HepG2 (cell line): Measurements from ENCODE around the gene NKAIN2. TPM values are rescaled to one million over a fixed set of nuclear protein-coding genes. Genes with fewer than 3 reads are reported as not detected.

Source experiments
- ATAC-seq: fragments of 200-7000 bp; cut with Tn5 transposase; 3 replicates; pipeline ENCODE4 v1.9.1; 2020; ENCODE audit warnings: mild to moderate bottlenecking, moderate library complexity
- BruUV-seq: library from RNA; stranded (reverse); fragments of 400-500 nt; replicated peaks from 2 replicates; lab custom pipeline; 2021; lab: Mats Ljungman, UMichigan
- CTCF ChIA-PET: fragments of 300-600 bp; formaldehyde crosslinking; extraction: SDS; loops from one replicate; lab custom pipeline; 2021; ENCODE audit warnings: low total read pairs, inconsistent platforms, low intra/inter-chr PET ratio; lab: Yijun Ruan, JAX
- POLR2A ChIA-PET: fragments of 350-600 bp; sonication (Branson Sonifier 250); formaldehyde crosslinking; loops from one replicate; lab custom pipeline; 2020; ENCODE audit warnings: antibody characterized with exemption, inconsistent platforms; lab: Yijun Ruan, JAX
- DNase-seq: peaks from one replicate; pipeline ENCODE4 v3.0.0-alpha.2; 2015; ENCODE audit warnings: low spot score
- FAIRE-seq: peaks from 3 replicates; lab custom pipeline; 2011; peaks lifted over from hg19 to GRCh38; lab: Jason Lieb, UNC
- H2AFZ ChIP-seq: one replicate; pipeline ENCODE4 v1.6.1; 2011; ENCODE audit warnings: low read length, inconsistent platforms
- H3K27ac ChIP-seq: fragments of 300-600 bp; 3 replicates; pipeline ENCODE4 v1.8.0; 2011; ENCODE audit warnings: mixed run types, mild to moderate bottlenecking, mixed read lengths, low read length, inconsistent platforms; ENCODE audit not compliant: insufficient read depth; ENCODE audit errors: extremely low read length
- H3K27me3 ChIP-seq, 2 experiments: fragments of 200-600 bp in 1 of 2; 2 replicates in 1 of 2; 3 replicates in 1 of 2; pipeline versions ENCODE4 v1.6.0 to v1.8.0; 2011; ENCODE audit warnings: low read length in 2 of 2, mild to moderate bottlenecking in 2 of 2, moderate library complexity in 2 of 2, inconsistent platforms in 1 of 2; ENCODE audit not compliant: insufficient read depth in 2 of 2, control insufficient read depth in 1 of 2
- H3K36me3 ChIP-seq, 2 experiments: fragments of 200-600 bp in 1 of 2; replicated peaks in 1 of 2; 2 replicates in 1 of 2; 3 replicates in 1 of 2; pipeline versions ENCODE4 v1.5.1 to v1.8.0; 2011; ENCODE audit warnings: low read length in 2 of 2, inconsistent platforms in 1 of 2; ENCODE audit not compliant: insufficient read depth in 2 of 2, control insufficient read depth in 1 of 2
- H3K4me1 ChIP-seq: 2 replicates; pipeline ENCODE4 v1.5.1; 2012; ENCODE audit warnings: low read length, inconsistent platforms; ENCODE audit not compliant: insufficient read depth
- H3K4me2 ChIP-seq: 2 replicates; pipeline ENCODE4 v1.6.0; 2011; ENCODE audit warnings: low read depth, low read length, inconsistent platforms
- H3K4me3 ChIP-seq, 3 experiments: fragments of 200-600 bp in 1 of 3; sonication (generic), shearing (Covaris generic) in 1 of 3; replicated peaks in 1 of 3; 2 replicates each; pipeline ENCODE4 v1.5.1; 2011 to 2016; ENCODE audit warnings: low read length in 3 of 3, inconsistent platforms in 2 of 3, low read depth in 2 of 3, mild to moderate bottlenecking in 2 of 3, control low read depth in 1 of 3, mixed read lengths in 1 of 3; ENCODE audit not compliant: insufficient read depth in 1 of 3
- H3K79me2 ChIP-seq: one replicate; pipeline ENCODE4 v1.6.1; 2011; ENCODE audit warnings: low read length, inconsistent platforms; ENCODE audit not compliant: insufficient read depth
- H3K9ac ChIP-seq: 2 replicates; pipeline ENCODE4 v1.6.0; 2011; ENCODE audit warnings: mild to moderate bottlenecking, low read depth, low read length, inconsistent platforms; ENCODE audit not compliant: insufficient read depth
- H3K9me3 ChIP-seq: 2 replicates; pipeline ENCODE4 v1.5.1; 2012; ENCODE audit warnings: mild to moderate bottlenecking, low read length
- H4K20me1 ChIP-seq: 2 replicates; pipeline ENCODE4 v1.6.0; 2011; ENCODE audit warnings: inconsistent platforms, mild to moderate bottlenecking, low read length, moderate library complexity; ENCODE audit not compliant: insufficient read depth
- PBX3 ChIP-seq: sonication (generic); formaldehyde crosslinking; IDR thresholded peaks from 2 replicates; pipeline ENCODE4 v1.8.1; 2023; ENCODE audit warnings: missing genetic modification reagents, inconsistent platforms, borderline replicate concordance
- POLR2G ChIP-seq: fragments of 200-400 bp; formaldehyde crosslinking; IDR thresholded peaks from 2 replicates; pipeline ENCODE4 v1.6.1; 2018; ENCODE audit warnings: mild to moderate bottlenecking, low read depth, low read length, moderate library complexity
- XRCC5 ChIP-seq: fragments of 200-400 bp; formaldehyde crosslinking; optimal IDR thresholded peaks from 2 replicates; pipeline ENCODE3; 2017; ENCODE audit warnings: mild to moderate bottlenecking, low read length
- ZNF768 ChIP-seq: sonication (generic); formaldehyde crosslinking; IDR thresholded peaks from 2 replicates; pipeline ENCODE4 v1.4.0; 2020; ENCODE audit warnings: missing genetic modification reagents
- whole genome bisulfite sequencing: methylation state at CpG from one replicate; pipeline ENCODE4 v1.1.6; 2017; ENCODE audit warnings: low lambda C conversion rate; 5-methylcytosine and 5-hydroxymethylcytosine counted together
- in situ Hi-C: cut with HindIII; loops from 2 replicates; pipeline ENCODE4 v1.10.0; 2017; ENCODE audit warnings: low pct_unique_long_range_greater_than_20kb; ENCODE audit not compliant: extremely low pct_ligation_motif_present
- intact Hi-C: fragments of 100-400 bp; cut with micrococcal nuclease; formaldehyde crosslinking; loops from one replicate; pipeline ENCODE4 v1.10.0; 2022; ENCODE audit not compliant: unreplicated experiment
- polyA plus RNA-seq, 8 experiments: library from polyadenylated mRNA; depleted of rRNA in 3 of 8; stranded (reverse) in 7 of 8; unstranded in 1 of 8; fragments of >200 nt; fragmentation: Illumina TruSeq in 4 of 8; extraction: Trizol in 4 of 8; gene quantifications; 2 replicates each; pipeline versions ENCODE4 v1.2.1 to v1.2.3, GENCODE V29; 2011 to 2016; ENCODE audit warnings: low read depth in 4 of 8, missing spikeins in 1 of 8, mixed read lengths in 1 of 8; ENCODE audit not compliant: insufficient read depth in 1 of 8
- total RNA-seq, 5 experiments: library from RNA; depleted of rRNA; stranded (reverse); fragments of >200 nt; fragmentation: Illumina TruSeq; extraction: Trizol; gene quantifications; 2 replicates each; pipeline ENCODE4 v1.2.3, GENCODE V29; 2016; ENCODE audit warnings: low read depth in 1 of 5
- TF ChIP-seq, protein P1 (sequence below): sonication (generic); formaldehyde crosslinking; IDR thresholded peaks from 2 replicates; pipeline ENCODE4 v1.5.0; 2020; ENCODE audit warnings: missing genetic modification reagents
- TF ChIP-seq, protein P2 (sequence below): sonication (generic); formaldehyde crosslinking; IDR thresholded peaks from 2 replicates; pipeline ENCODE4 v1.5.0; 2020; ENCODE audit warnings: mild to moderate bottlenecking, missing genetic modification reagents

NKAIN2 gene
- total and polyA plus RNA-seq, 2 of the 13 experiments (the other 11 are each of a cell fraction or from before 2014, with no cell fraction given): not detected

- no peaks in the 10 kb centered on the region for H3K9me3 ChIP-seq
- intact Hi-C loops: no loop called here
- no TSS peak for BruUV-seq
- H2AFZ ChIP-seq: no peak overlapping the region
- DNase-seq (no peak), ATAC-seq (no peak), FAIRE-seq (no peak)
- in situ Hi-C loops: loop anchor here (25.0 kb wide), 1 partner anchor 894 kb away; no protein-coding TSS in a partner anchor
- H4K20me1 ChIP-seq: no peaks in the 10 kb centered on the region
- H3K27ac ChIP-seq: no peak overlapping the region
- CTCF ChIA-PET: no interaction called here
- WGBS: 0% methylated on average over 1 of the region's 1 CpG
- TF ChIP-seq, protein P1, sequence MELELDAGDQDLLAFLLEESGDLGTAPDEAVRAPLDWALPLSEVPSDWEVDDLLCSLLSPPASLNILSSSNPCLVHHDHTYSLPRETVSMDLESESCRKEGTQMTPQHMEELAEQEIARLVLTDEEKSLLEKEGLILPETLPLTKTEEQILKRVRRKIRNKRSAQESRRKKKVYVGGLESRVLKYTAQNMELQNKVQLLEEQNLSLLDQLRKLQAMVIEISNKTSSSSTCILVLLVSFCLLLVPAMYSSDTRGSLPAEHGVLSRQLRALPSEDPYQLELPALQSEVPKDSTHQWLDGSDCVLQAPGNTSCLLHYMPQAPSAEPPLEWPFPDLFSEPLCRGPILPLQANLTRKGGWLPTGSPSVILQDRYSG (CRISPR knock-in tag): no peak
- TF ChIP-seq PBX3: no peak
- TF ChIP-seq, protein P2, sequence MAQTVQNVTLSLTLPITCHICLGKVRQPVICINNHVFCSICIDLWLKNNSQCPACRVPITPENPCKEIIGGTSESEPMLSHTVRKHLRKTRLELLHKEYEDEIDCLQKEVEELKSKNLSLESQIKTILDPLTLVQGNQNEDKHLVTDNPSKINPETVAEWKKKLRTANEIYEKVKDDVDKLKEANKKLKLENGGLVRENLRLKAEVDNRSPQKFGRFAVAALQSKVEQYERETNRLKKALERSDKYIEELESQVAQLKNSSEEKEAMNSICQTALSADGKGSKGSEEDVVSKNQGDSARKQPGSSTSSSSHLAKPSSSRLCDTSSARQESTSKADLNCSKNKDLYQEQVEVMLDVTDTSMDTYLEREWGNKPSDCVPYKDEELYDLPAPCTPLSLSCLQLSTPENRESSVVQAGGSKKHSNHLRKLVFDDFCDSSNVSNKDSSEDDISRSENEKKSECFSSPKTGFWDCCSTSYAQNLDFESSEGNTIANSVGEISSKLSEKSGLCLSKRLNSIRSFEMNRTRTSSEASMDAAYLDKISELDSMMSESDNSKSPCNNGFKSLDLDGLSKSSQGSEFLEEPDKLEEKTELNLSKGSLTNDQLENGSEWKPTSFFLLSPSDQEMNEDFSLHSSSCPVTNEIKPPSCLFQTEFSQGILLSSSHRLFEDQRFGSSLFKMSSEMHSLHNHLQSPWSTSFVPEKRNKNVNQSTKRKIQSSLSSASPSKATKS (CRISPR knock-in tag): no peak
- no peak for TF ChIP-seq XRCC5
- no peak for TF ChIP-seq POLR2G
- TF ChIP-seq ZNF768 (CRISPR knock-in tag): no peak
- H3K36me3 ChIP-seq: no peaks in the 10 kb centered on the region
- H3K9ac ChIP-seq: no peak overlapping the region
- H3K79me2 ChIP-seq: no peaks in the 10 kb centered on the region
- H3K4me1 ChIP-seq: no peaks in the 10 kb centered on the region
- POLR2A ChIA-PET: no interaction called here
- H3K4me3 ChIP-seq: no peak overlapping the region
- no peak overlapping the region for H3K4me2 ChIP-seq
- no peaks in the 10 kb centered on the region for H3K27me3 ChIP-seq
These were observed 1064.8 kb downstream of the NKAIN2 start for GRCh38 chr6:124868481-124868880.
